ENCODE results near the gene PNRC2. TPM values are rescaled to one million over a fixed set of nuclear protein-coding genes. Genes with fewer than 3 reads are reported as not detected.
"Not testable (repeated sequence)": the region's sequence is repeated elsewhere in the genome, so short reads cannot be mapped to it uniquely, and the experiment has no call there.

Gene PNRC2
- total RNA-seq, 1 donor, result 243 TPM

GRCh38 chr1:23996700-23997229 lies 37.1 kb downstream of the PNRC2 start:
- H3K4me1 ChIP-seq (ENCODE audit: insufficient read depth, low read length), result no peaks in the 10 kb centered on the region
- no peaks in the 10 kb centered on the region for H3K9me3 ChIP-seq (ENCODE audit: low read depth, low read length)
- no peaks in the 10 kb centered on the region for H3K27me3 ChIP-seq (ENCODE audit: insufficient read depth, low read length)
- no peak overlapping the region for H3K4me3 ChIP-seq (ENCODE audit: low read length)

GRCh38 chr1:23997812-23998211 lies 38.2 kb downstream of the PNRC2 start:
- Histone ChIP-seq H3K4me1 (ENCODE audit: insufficient read depth, low read length) (no peaks in the 10 kb centered on the region), H3K4me3 (ENCODE audit: low read length) (no peak overlapping the region), H3K9me3 (ENCODE audit: low read depth, low read length) (no peaks in the 10 kb centered on the region), H3K27me3 (ENCODE audit: insufficient read depth, low read length) (no peaks in the 10 kb centered on the region)

GRCh38 chr1:23999156-23999671 lies 39.6 kb downstream of the PNRC2 start:
- Histone ChIP-seq H3K4me3 (ENCODE audit: low read length) (no peak overlapping the region), H3K4me1 (ENCODE audit: insufficient read depth, low read length) (no peaks in the 10 kb centered on the region), H3K27me3 (ENCODE audit: insufficient read depth, low read length) (no peaks in the 10 kb centered on the region), H3K9me3 (ENCODE audit: low read depth, low read length) (no peaks in the 10 kb centered on the region)

GRCh38 chr1:24002695-24003094 lies 43.1 kb downstream of the PNRC2 start:
- Histone ChIP-seq H3K9me3 (ENCODE audit: low read depth, low read length) (no peaks in the 10 kb centered on the region), H3K4me3 (ENCODE audit: low read length) (no peak overlapping the region), H3K4me1 (ENCODE audit: insufficient read depth, low read length) (no peaks in the 10 kb centered on the region), H3K27me3 (ENCODE audit: insufficient read depth, low read length) (no peaks in the 10 kb centered on the region)

- H3K9me3 ChIP-seq (ENCODE audit: low read depth, low read length), result no peaks in the 10 kb centered on the region
- no peak overlapping the region for H3K4me3 ChIP-seq (ENCODE audit: low read length)
- no peaks in the 10 kb centered on the region for H3K27me3 ChIP-seq (ENCODE audit: insufficient read depth, low read length)
- no peaks in the 10 kb centered on the region for H3K4me1 ChIP-seq (ENCODE audit: insufficient read depth, low read length)
These were observed 43.8 kb downstream of the PNRC2 start for GRCh38 chr1:24003331-24003972.

- Histone ChIP-seq H3K4me3 (ENCODE audit: low read length) (no peak overlapping the region), H3K9me3 (ENCODE audit: low read depth, low read length) (no peaks in the 10 kb centered on the region), H3K27me3 (ENCODE audit: insufficient read depth, low read length) (no peaks in the 10 kb centered on the region), H3K4me1 (ENCODE audit: insufficient read depth, low read length) (no peaks in the 10 kb centered on the region)
These were observed 44.5 kb downstream of the PNRC2 start for GRCh38 chr1:24004132-24004531.

GRCh38 chr1:24005163-24005562 lies 45.5 kb downstream of the PNRC2 start:
- Histone ChIP-seq H3K4me1 (ENCODE audit: insufficient read depth, low read length) (no peaks in the 10 kb centered on the region), H3K9me3 (ENCODE audit: low read depth, low read length) (no peaks in the 10 kb centered on the region)

GRCh38 chr1:24007079-24007478 lies 47.5 kb downstream of the PNRC2 start:
- Histone ChIP-seq H3K4me3 (ENCODE audit: low read length) (no peak overlapping the region), H3K9me3 (ENCODE audit: low read depth, low read length) (no peaks in the 10 kb centered on the region), H3K27me3 (ENCODE audit: insufficient read depth, low read length) (no peaks in the 10 kb centered on the region), H3K4me1 (ENCODE audit: insufficient read depth, low read length) (no peaks in the 10 kb centered on the region)

More at GRCh38 chr1:24005163-24005562, 45.5 kb downstream of the PNRC2 start:
- no peaks in the 10 kb centered on the region for H3K27me3 ChIP-seq (ENCODE audit: insufficient read depth, low read length)
- no peak overlapping the region for H3K4me3 ChIP-seq (ENCODE audit: low read length)

- H3K27me3 ChIP-seq (ENCODE audit: insufficient read depth, low read length); H3K4me1 ChIP-seq (ENCODE audit: insufficient read depth, low read length); H3K4me3 ChIP-seq (ENCODE audit: low read length); H3K9me3 ChIP-seq (ENCODE audit: low read depth, low read length): not testable (repeated sequence)
These were observed 49.1 kb downstream of the PNRC2 start for GRCh38 chr1:24008574-24009184.

- Histone ChIP-seq H3K4me1 (ENCODE audit: insufficient read depth, low read length) (no peaks in the 10 kb centered on the region), H3K27me3 (ENCODE audit: insufficient read depth, low read length) (no peaks in the 10 kb centered on the region), H3K9me3 (ENCODE audit: low read depth, low read length) (no peaks in the 10 kb centered on the region), H3K4me3 (ENCODE audit: low read length) (no peak overlapping the region)
These were observed 49.8 kb downstream of the PNRC2 start for GRCh38 chr1:24009406-24009805.

- no peaks in the 10 kb centered on the region for H3K4me1 ChIP-seq (ENCODE audit: insufficient read depth, low read length)
- no peaks in the 10 kb centered on the region for H3K27me3 ChIP-seq (ENCODE audit: insufficient read depth, low read length)
- no peak overlapping the region for H3K4me3 ChIP-seq (ENCODE audit: low read length)
- H3K9me3 ChIP-seq (ENCODE audit: low read depth, low read length), result no peaks in the 10 kb centered on the region
These were observed 51.0 kb downstream of the PNRC2 start for GRCh38 chr1:24010650-24011049.

GRCh38 chr1:24012878-24013277 lies 53.2 kb downstream of the PNRC2 start:
- H3K9me3 ChIP-seq (ENCODE audit: low read depth, low read length); H3K4me3 ChIP-seq (ENCODE audit: low read length); H3K27me3 ChIP-seq (ENCODE audit: insufficient read depth, low read length); H3K4me1 ChIP-seq (ENCODE audit: insufficient read depth, low read length): not testable (repeated sequence)

Other genes starting within 250 kb of the PNRC2 start
- gene ELOA, start 216.4 kb upstream of the PNRC2 start, total RNA-seq, result 42.1 TPM
- gene PITHD1, start 181.4 kb upstream of the PNRC2 start, total RNA-seq, result 63.8 TPM
- 14.7 TPM for gene LYPLA2, start 168.7 kb upstream of the PNRC2 start, total RNA-seq
- 4.4 TPM for gene GALE, start 159.1 kb upstream of the PNRC2 start, total RNA-seq
- 7.3 TPM for gene HMGCL, start 134.4 kb upstream of the PNRC2 start, total RNA-seq
- 8.8 TPM for gene FUCA1, start 91.5 kb upstream of the PNRC2 start, total RNA-seq
- gene CNR2, start 46.5 kb upstream of the PNRC2 start, total RNA-seq, result 3.3 TPM
- gene SRSF10, start 20.5 kb downstream of the PNRC2 start, total RNA-seq, result 316 TPM
- gene MYOM3, start 152.3 kb downstream of the PNRC2 start, total RNA-seq, result not detected
- not detected for gene IL22RA1, start 183.3 kb downstream of the PNRC2 start, total RNA-seq
- gene IFNLR1, start 227.5 kb downstream of the PNRC2 start, total RNA-seq, result 1.6 TPM

Measured in mononuclear cell (primary cell).